ENCODE measurements around the gene CEACAM6. TPM values are rescaled to one million over a fixed set of nuclear protein-coding genes. Genes with fewer than 3 reads are reported as not detected.

The CEACAM6 gene
- polyA plus RNA-seq, 1 of the 3 experiments (the other 2 are of a cell fraction), result not detected

DNA sequence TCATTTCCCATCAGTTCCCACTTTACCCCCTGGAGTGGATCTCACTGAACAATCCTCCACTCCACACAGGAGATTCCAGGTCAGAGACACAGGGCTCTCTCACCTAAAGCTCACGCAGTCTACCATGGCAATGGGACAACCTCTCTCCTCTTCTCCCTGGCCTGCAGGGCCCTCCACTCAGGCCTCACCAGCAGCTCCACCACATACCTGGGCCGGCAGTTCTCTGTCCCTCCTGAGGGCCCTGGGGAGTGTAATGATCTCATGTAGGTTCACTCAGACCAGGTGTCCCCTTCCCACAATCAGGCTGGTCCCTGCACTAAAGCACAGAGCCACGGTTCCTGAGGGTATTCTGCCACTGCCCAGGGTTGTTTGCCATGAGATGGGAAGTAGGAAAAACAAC lies 56.7 kb downstream of the CEACAM6 start:
- H4K20me1 ChIP-seq (ENCODE audit: insufficient read depth), result no peaks in the 10 kb centered on the region
- CTCF ChIA-PET, result interaction anchor here (0.6 to 3.3 kb wide), 3 partner anchors 17 to 23 kb away, joined by 3 to 16 read pairs (median 6); partner anchors contain the start of gene CEACAM3
- no peak overlapping the region for H3K9ac ChIP-seq
- H3K27ac ChIP-seq (ENCODE audit: low read depth in 2 of 2, low read length in 1 of 2), result no peak overlapping the region
- no peak overlapping the region for H3K4me3 ChIP-seq (ENCODE audit: low read depth in 2 of 2, low read length in 1 of 2)
- H3K9me2 ChIP-seq, result no peaks in the 10 kb centered on the region
- POLR2A ChIA-PET, result no interaction called here
- 12% methylated on average over 3 of the region's 3 CpGs for WGBS (ENCODE audit: low lambda C conversion rate)
- DNase-seq, result no peak
- no peak overlapping the region for H3K4me2 ChIP-seq
- H3K4me1 ChIP-seq (ENCODE audit: control insufficient read depth in 1 of 2, insufficient read depth in 2 of 2, low read depth in 1 of 2, low read length in 1 of 2), result no peaks in the 10 kb centered on the region
- TF ChIP-seq ELF1 (IDR thresholded peaks at IDR 0.05), result no peak
- TF ChIP-seq, protein P1, sequence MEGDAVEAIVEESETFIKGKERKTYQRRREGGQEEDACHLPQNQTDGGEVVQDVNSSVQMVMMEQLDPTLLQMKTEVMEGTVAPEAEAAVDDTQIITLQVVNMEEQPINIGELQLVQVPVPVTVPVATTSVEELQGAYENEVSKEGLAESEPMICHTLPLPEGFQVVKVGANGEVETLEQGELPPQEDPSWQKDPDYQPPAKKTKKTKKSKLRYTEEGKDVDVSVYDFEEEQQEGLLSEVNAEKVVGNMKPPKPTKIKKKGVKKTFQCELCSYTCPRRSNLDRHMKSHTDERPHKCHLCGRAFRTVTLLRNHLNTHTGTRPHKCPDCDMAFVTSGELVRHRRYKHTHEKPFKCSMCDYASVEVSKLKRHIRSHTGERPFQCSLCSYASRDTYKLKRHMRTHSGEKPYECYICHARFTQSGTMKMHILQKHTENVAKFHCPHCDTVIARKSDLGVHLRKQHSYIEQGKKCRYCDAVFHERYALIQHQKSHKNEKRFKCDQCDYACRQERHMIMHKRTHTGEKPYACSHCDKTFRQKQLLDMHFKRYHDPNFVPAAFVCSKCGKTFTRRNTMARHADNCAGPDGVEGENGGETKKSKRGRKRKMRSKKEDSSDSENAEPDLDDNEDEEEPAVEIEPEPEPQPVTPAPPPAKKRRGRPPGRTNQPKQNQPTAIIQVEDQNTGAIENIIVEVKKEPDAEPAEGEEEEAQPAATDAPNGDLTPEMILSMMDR (IDR thresholded peaks at IDR 0.05), result no peak
- TF ChIP-seq RXRA (IDR thresholded peaks at IDR 0.05; ENCODE audit: borderline replicate concordance, low read depth), result no peak
- no peak for TF ChIP-seq GABPA (IDR thresholded peaks at IDR 0.05; ENCODE audit: low read depth)
- no peak for TF ChIP-seq EZH2phosphoT487 (IDR thresholded peaks at IDR 0.05; ENCODE audit: borderline replicate concordance, low read depth)
- no peak for TF ChIP-seq TEAD4 (IDR thresholded peaks at IDR 0.05; ENCODE audit: borderline replicate concordance, insufficient read depth)
- H3K79me2 ChIP-seq (ENCODE audit: insufficient read depth), result no peaks in the 10 kb centered on the region
- no peaks in the 10 kb centered on the region for H3K9me3 ChIP-seq
- H2AFZ ChIP-seq (ENCODE audit: low read depth), result no peak overlapping the region
- H3F3A ChIP-seq (replicated peaks; ENCODE audit: insufficient read depth), result no peaks in the 10 kb centered on the region
- no peaks in the 10 kb centered on the region for H3K36me3 ChIP-seq (replicated peaks in 1 of 2; ENCODE audit: control insufficient read depth in 1 of 2, insufficient read depth in 2 of 2, low read length in 1 of 2)
- peaks cover 5% of the 10 kb centered on the region; the same call in 1 of the 2 replicates for H3K27me3 ChIP-seq (ENCODE audit: insufficient read depth)

DNA sequence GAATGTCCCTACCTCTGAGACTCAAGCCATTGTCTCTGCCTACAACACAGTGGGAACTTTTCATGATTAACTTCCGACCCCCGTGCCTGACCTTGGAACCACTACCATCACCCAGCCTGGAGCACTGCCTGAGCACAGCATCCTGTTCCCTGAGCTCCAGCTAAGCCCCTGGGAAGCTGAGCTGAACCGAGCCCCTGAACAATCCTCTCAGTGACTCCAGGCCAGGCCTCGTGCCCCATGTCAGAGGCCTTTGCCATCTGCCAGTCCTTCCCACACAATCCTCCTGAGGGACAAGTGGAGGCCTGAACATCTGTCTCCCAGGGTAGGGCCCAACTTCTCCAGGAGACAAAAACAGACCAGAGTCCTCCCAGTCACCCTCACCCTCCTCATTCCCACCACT lies 58.6 kb downstream of the CEACAM6 start:
- Histone ChIP-seq H3K4me1 (ENCODE audit: control insufficient read depth in 1 of 2, insufficient read depth in 2 of 2, low read depth in 1 of 2, low read length in 1 of 2) (no peaks in the 10 kb centered on the region), H3F3A (replicated peaks; ENCODE audit: insufficient read depth) (no peaks in the 10 kb centered on the region), H3K79me2 (ENCODE audit: insufficient read depth) (no peaks in the 10 kb centered on the region), H2AFZ (ENCODE audit: low read depth) (no peak overlapping the region), H3K36me3 (replicated peaks in 1 of 2; ENCODE audit: control insufficient read depth in 1 of 2, insufficient read depth in 2 of 2, low read length in 1 of 2) (no peaks in the 10 kb centered on the region), H3K4me3 (ENCODE audit: low read depth in 2 of 2, low read length in 1 of 2) (no peak overlapping the region), H3K27ac (ENCODE audit: low read depth in 2 of 2, low read length in 1 of 2) (no peak overlapping the region), H3K4me2 (no peak overlapping the region), H3K9me3 (no peaks in the 10 kb centered on the region), H3K9me2 (no peaks in the 10 kb centered on the region), H3K9ac (no peak overlapping the region), H3K27me3 (ENCODE audit: insufficient read depth) (peaks cover 3% of the 10 kb centered on the region; the same call in 1 of the 2 replicates), H4K20me1 (ENCODE audit: insufficient read depth) (no peaks in the 10 kb centered on the region)
- DNase-seq, result no peak
- WGBS (ENCODE audit: low lambda C conversion rate), result 0% methylated on average over 4 of the region's 4 CpGs
- ChIA-PET CTCF (interaction anchor here (0.6 kb wide), 1 partner anchor 40 kb away, joined by 3 read pairs; no protein-coding TSS in a partner anchor), POLR2A (no interaction called here)
- TF ChIP-seq RXRA (IDR thresholded peaks at IDR 0.05; ENCODE audit: borderline replicate concordance, low read depth) (no peak), JUND (IDR thresholded peaks at IDR 0.05) (no peak), FOXM1 (IDR thresholded peaks at IDR 0.05; ENCODE audit: low read depth) (no peak), TEAD4 (IDR thresholded peaks at IDR 0.05; ENCODE audit: borderline replicate concordance, insufficient read depth) (no peak), CHD2 (IDR thresholded peaks at IDR 0.05; ENCODE audit: low read length, partially characterized antibody) (no peak), RCOR1 (IDR thresholded peaks at IDR 0.05; ENCODE audit: low read length) (no peak), TAF1 (IDR thresholded peaks at IDR 0.05; ENCODE audit: borderline replicate concordance, low read depth, low read length) (no peak), RAD21 (IDR thresholded peaks at IDR 0.05; ENCODE audit: low read length) (no peak), FOSL2 (IDR thresholded peaks at IDR 0.05; ENCODE audit: borderline replicate concordance, low read depth) (no peak), YY1 (IDR thresholded peaks at IDR 0.05; ENCODE audit: low read depth) (no peak), SIN3A (IDR thresholded peaks at IDR 0.05; ENCODE audit: borderline replicate concordance, low read depth, low read length) (no peak), GABPA (IDR thresholded peaks at IDR 0.05; ENCODE audit: low read depth) (no peak), FOXJ3 (CRISPR knock-in tag; IDR thresholded peaks at IDR 0.05) (no peak)
- TF ChIP-seq, protein P2, sequence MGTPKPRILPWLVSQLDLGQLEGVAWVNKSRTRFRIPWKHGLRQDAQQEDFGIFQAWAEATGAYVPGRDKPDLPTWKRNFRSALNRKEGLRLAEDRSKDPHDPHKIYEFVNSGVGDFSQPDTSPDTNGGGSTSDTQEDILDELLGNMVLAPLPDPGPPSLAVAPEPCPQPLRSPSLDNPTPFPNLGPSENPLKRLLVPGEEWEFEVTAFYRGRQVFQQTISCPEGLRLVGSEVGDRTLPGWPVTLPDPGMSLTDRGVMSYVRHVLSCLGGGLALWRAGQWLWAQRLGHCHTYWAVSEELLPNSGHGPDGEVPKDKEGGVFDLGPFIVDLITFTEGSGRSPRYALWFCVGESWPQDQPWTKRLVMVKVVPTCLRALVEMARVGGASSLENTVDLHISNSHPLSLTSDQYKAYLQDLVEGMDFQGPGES (IDR thresholded peaks at IDR 0.05; ENCODE audit: low read depth, low read length), result no peak

Data from SK-N-SH (cell line).